GM21737 (cell line): ENCODE measurements around the gene ADGRA1.

Experiments used
- ATAC-seq: cut with Tn5 transposase; IDR thresholded peaks from one replicate; pipeline ENCODE4 v1.9.1; 2021; ENCODE audit warnings: mild to moderate bottlenecking, moderate library complexity; ENCODE audit not compliant: unreplicated experiment

ADGRA1 gene

GRCh38 chr10:133056001-133056400 is 31.7 kb upstream of the ADGRA1 start:
- ATAC-seq = no peak

- ATAC-seq = no peak
Measured at GRCh38 chr10:133056651-133057178, 31.0 kb upstream of the ADGRA1 start.

- no peak for ATAC-seq
Measured at GRCh38 chr10:133058331-133059092, 29.2 kb upstream of the ADGRA1 start.

- ATAC-seq = no peak
Measured at GRCh38 chr10:133059093-133059470, 28.6 kb upstream of the ADGRA1 start.

- no peak for ATAC-seq
Measured at GRCh38 chr10:133059571-133059970, 28.2 kb upstream of the ADGRA1 start.

GRCh38 chr10:133060022-133060421 is 27.7 kb upstream of the ADGRA1 start:
- ATAC-seq = no peak

DNA sequence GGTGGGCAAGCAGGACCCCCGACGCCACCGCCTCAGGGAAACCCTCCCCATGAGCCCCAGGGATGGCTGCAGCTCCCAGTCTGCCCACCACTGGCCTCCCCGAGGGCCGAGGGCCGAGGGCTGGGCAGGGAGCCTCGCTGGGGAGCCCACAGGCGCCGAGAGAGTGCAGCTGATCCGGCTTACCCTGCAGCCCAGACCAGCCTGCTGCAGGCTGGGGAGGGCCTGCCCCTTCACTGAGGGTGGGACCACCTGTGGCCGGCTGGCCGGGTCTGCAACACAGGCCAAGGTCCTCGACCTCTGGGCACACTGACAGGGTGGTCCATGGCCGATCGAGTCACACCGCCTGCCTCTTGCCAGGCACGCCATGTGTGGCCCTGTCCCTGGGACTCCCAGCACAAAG is 27.3 kb upstream of the ADGRA1 start:
- ATAC-seq = no peak

DNA sequence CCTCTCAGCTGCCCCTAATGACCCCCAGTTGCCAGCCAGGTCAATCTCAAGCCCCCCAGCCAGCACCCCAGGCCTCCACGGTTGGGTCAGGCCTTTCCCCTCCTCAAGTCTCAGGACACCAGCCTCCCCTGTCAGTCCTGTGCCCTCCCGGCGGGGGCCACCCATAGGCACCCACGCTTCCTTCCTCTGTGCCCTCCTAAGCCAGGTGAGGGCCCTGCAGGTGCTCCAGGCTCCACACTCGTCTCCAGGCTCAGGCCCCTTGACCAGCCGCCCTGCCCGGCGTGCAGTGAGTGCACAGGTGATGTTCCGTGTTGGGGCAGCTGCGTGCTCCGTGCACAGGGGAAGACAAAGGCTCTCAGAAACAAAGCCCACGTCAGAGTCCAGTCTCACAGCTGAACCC is 26.8 kb upstream of the ADGRA1 start:
- no peak for ATAC-seq

- ATAC-seq = no peak
Measured at GRCh38 chr10:133061296-133062038, 26.3 kb upstream of the ADGRA1 start.

DNA sequence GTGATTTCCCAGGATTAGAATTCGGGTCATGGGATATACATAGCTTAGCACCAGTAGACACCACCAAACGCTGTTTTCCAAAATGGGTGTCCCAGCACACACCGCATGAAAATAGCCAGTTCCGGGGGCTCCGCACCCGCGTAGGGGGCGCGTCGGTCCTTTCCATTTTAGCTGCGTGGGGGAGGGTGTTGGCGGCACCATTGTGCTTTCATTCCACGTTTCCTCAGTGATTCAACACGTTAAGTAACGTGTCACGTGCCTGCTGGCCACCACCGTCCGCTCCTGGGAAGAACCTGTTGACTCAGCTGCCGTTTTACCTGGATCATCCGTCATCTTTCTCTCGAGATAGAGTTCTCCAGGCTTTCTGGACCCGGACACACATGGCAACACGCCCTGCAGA is 25.6 kb upstream of the ADGRA1 start:
- ATAC-seq = no peak

DNA sequence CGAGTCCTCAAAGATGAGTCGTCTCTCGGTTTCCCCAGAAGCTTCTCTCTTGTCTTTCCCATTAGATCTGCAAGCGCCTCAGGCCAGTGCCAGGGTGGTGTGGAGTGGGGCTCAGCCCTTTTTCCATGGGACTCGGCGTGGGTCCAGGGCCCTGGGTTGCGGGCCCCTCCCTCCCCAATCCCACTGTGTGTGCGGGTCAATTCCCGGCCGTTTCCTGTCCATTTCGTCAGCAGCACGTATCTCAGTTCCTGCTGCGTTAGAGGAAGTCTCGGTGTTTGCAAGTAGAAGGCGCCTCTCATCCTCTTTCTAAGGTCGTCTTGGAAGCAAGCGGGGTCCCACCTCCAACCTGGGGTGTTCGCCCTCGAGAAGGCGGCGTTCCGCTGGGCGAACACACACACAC is 25.1 kb upstream of the ADGRA1 start:
- no peak for ATAC-seq

DNA sequence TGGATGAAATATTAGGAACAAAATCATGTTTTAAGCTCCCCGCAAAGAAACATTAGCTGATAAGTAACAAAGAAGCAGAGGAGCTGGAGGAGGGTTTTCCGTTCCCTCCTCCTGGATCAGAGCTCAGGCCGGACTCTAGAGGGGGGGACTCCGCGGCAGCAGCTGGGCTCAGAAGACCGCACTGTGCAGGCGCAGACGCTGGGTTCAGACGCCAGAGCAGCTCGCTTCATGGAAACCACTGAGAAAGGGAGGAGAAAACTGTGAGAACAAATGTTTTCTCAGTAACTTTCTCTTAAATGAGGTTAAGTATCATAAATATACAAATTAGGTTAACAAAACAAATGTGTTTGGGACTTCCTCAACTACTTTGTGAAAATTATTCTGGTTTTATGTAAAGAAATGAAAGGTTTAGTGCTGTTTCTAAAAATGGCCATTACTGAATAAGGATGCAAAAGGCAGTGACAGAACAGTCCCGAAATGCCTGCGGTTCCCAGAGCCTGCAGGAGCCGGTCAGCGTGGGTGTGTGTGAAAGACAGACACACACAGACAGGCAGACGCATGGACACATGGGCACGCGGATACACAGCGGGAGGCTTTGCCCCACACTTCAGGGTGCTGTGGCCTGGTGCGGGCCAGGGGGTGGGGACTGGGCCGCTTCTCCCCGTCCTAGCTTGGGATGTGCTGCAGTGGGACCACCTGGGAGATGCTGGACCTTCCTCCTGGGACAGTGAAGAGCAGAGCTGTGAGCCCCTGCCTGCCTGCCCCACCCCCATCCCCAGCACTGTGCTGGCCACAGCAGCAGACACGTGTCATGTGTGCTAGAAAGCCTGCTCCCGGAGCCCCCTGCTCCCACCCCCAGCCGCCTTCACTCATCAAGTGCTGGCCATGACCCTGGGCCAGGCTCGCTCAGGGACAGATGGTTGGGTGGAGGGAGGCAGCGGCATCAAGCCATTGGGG is 20.3 kb upstream of the ADGRA1 start:
- ATAC-seq = no peak

DNA sequence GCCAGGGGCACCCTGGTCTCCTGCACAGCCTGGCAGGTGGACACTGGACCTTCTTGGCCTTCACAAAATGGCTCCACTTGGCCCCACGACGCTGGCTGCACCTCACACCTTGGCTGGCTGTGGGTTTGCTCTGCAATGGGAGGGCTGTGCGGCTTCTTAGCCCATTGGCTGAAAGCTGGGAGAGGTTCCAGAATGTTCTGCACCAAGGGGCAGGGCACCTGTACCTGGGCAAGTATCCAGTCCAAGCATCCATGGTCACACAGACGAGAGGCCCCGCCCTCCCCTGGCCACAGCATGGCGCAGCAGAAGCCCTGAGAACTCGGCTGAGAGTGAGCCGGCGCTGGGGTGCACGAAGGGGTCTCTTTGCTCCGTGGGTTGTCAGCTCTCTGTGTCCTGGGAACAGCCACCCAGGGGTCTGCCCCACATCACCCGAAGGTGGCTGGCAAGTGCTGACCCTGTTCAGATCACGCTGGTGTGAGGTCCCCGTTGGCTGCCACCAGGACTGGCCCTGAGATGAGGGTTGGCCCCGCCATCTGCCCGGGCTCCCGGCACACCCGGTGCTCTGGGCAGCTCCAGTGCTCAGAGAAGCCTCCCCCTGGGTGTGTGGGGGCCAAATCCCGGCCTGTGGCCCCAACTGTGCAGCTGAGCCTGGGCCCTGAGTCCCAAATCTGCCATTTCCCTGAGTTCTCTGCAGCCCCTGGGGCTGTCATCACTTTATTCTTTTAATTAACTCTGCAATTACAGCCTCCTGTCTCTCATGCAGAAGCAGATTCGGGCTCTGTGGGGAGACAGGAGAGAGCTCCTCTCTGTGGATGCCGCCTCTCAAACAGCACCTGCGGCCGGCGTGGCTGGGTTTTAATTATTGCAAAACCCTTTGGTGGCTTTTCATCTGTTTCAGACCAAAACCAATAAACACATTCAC is 19.4 kb upstream of the ADGRA1 start:
- no peak for ATAC-seq

GRCh38 chr10:133069033-133069525 is 18.6 kb upstream of the ADGRA1 start:
- ATAC-seq = no peak

DNA sequence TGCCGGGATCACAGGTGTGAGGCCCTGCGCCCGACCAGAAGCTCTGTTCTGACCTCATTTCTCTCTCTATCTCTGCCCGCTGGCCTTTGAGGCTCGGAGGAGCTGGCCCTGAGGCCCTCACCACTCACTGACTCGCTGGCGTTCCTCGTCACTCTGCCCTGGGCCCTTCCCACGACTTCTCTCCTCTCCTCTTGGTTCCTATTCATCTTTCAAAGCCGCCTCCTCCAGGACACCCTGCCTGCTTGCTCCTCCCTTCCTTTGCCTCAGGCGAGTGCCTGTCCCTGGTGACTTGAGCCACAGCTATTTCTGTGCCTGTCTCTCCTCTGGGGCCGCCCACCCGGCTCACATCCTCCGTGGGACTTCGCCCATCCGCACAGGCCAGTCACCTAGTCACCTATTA is 17.3 kb upstream of the ADGRA1 start:
- ATAC-seq = no peak

DNA sequence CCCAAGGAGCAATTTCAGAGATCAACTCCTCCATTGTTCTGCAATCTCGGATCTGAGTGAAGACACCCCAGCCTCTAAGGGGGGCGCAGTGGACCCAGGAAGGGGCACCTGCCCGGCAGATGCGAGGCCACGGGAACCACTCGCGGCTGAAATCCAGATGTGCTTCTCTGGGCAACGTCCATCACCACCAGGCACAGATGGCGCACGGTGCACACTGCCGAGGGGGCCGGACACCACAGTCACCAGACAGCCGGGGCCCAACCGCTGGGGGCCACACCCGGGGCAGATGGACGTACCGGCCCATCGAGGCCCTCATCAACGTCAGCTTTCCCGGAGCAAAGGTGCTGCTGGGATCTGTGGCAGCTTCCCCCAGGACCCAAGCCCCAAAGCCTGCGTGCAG is 16.9 kb upstream of the ADGRA1 start:
- no peak for ATAC-seq

- no peak for ATAC-seq
Measured at GRCh38 chr10:133071733-133072132, 16.0 kb upstream of the ADGRA1 start.

GRCh38 chr10:133072196-133072595 is 15.5 kb upstream of the ADGRA1 start:
- no peak for ATAC-seq

DNA sequence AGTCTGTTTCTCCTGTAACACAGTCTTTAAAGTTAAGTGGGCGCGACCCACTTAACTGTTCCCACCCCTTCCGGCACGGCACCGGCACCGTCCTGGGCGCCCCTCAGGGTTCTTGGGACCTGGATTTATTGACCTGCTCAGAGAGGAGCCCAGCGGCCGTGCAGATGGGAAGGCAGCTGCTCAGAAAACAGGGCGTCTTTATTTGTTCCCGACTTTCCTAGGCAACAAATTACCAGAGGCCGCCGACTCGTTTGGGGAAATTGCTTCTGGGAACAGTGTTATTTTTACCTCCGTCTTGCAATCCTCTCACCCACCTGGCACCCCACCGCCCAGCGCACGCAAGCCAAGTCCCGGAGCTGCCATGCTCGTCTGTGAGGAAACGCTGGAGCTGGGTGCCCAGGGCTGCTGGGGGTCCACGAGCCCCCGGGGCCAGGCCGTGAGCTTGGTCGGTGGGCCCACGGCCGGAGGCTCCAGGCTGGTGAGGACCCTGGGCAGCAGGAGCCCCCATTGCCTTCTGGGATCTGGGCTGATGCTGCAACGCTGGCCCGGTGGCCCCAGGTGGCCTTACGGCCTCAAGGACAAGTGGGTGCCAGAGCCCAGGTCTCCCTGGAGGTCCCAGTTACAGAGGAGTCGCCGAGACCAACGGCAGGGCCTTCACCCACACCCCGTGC is 14.9 kb upstream of the ADGRA1 start:
- ATAC-seq = no peak
